ENCODE measurements around the gene LDLRAD2.

GRCh38 chr1:21861602-21862429 lies 49.8 kb downstream of the LDLRAD2 start:
- TF ChIP-seq CTCF (IDR thresholded peaks at IDR 0.05) = no peak
- TF ChIP-seq REST (IDR thresholded peaks at IDR 0.05; ENCODE audit: insufficient read depth in 1 of 2, low read depth in 2 of 2, low read length in 1 of 2) = no peak
- TF ChIP-seq TCF7L2 (IDR thresholded peaks at IDR 0.05; ENCODE audit: low read depth, low read length) = no peak
- no peak for TF ChIP-seq POLR2AphosphoS5 (IDR thresholded peaks at IDR 0.05; ENCODE audit: low read depth, low read length)

Measured in Panc1 (cell line).